ENCODE data around the gene ZIC1. TPM values are rescaled to one million over a fixed set of nuclear protein-coding genes. Genes with fewer than 3 reads are reported as not detected.

Gene ZIC1
- total RNA-seq, 1 experiment from 2014 or later: not detected

- BruUV-seq (replicated peaks): no TSS peak
- Mint-ChIP-seq H3K36me3 (ENCODE audit: insufficient read depth, unreplicated experiment) (peaks cover 7% of the 10 kb centered on the region), H3K4me1 (ENCODE audit: low read depth, unreplicated experiment) (peaks cover 8% of the 10 kb centered on the region), H3K4me3 (ENCODE audit: low read depth, unreplicated experiment) (peak overlapping the region; percentile 80), H3K27me3 (ENCODE audit: unreplicated experiment) (no peaks in the 10 kb centered on the region), H3K9me3 (ENCODE audit: low read depth, unreplicated experiment) (peaks cover 14% of the 10 kb centered on the region), H3K27ac (ENCODE audit: unreplicated experiment) (no peak overlapping the region)
- intact Hi-C loops (cut with micrococcal nuclease; ENCODE audit: unreplicated experiment): no loop called here
- CTCF ChIA-PET: no interaction called here
- DNase-seq: no peak
- TF ChIP-seq CTCF (IDR thresholded peaks at IDR 0.05; ENCODE audit: unreplicated experiment): no peak
Observed at GRCh38 chr3:147412261-147412916, 3.2 kb downstream of the ZIC1 start.

GRCh38 chr3:147412917-147413685 is 3.9 kb downstream of the ZIC1 start:
- CTCF ChIA-PET: no interaction called here
- peaks cover 13% of the 10 kb centered on the region for H3K9me3 Mint-ChIP-seq (ENCODE audit: low read depth, unreplicated experiment)
- H3K27ac Mint-ChIP-seq (ENCODE audit: unreplicated experiment): peak overlapping the region; percentile 74
- H3K27me3 Mint-ChIP-seq (ENCODE audit: unreplicated experiment): no peaks in the 10 kb centered on the region
- TF ChIP-seq CTCF (IDR thresholded peaks at IDR 0.05; ENCODE audit: unreplicated experiment): no peak
- peak overlapping the region; percentile 80 for H3K4me3 Mint-ChIP-seq (ENCODE audit: low read depth, unreplicated experiment)
- intact Hi-C loops (cut with micrococcal nuclease; ENCODE audit: unreplicated experiment): no loop called here
- no peak for DNase-seq
- H3K4me1 Mint-ChIP-seq (ENCODE audit: low read depth, unreplicated experiment): peaks cover 8% of the 10 kb centered on the region
- BruUV-seq (replicated peaks): no TSS peak
- peaks cover 7% of the 10 kb centered on the region for H3K36me3 Mint-ChIP-seq (ENCODE audit: insufficient read depth, unreplicated experiment)

GRCh38 chr3:147413686-147414389 is 4.7 kb downstream of the ZIC1 start:
- H3K27me3 Mint-ChIP-seq (ENCODE audit: unreplicated experiment): no peaks in the 10 kb centered on the region
- H3K9me3 Mint-ChIP-seq (ENCODE audit: low read depth, unreplicated experiment): peaks cover 9% of the 10 kb centered on the region
- TF ChIP-seq CTCF (IDR thresholded peaks at IDR 0.05; ENCODE audit: unreplicated experiment): no peak
- CTCF ChIA-PET: no interaction called here
- H3K27ac Mint-ChIP-seq (ENCODE audit: unreplicated experiment): peak overlapping the region; percentile 74
- peak overlapping the region; percentile 80 for H3K4me3 Mint-ChIP-seq (ENCODE audit: low read depth, unreplicated experiment)
- H3K36me3 Mint-ChIP-seq (ENCODE audit: insufficient read depth, unreplicated experiment): peaks cover 7% of the 10 kb centered on the region
- no TSS peak for BruUV-seq (replicated peaks)
- H3K4me1 Mint-ChIP-seq (ENCODE audit: low read depth, unreplicated experiment): peaks cover 8% of the 10 kb centered on the region
- no peak for DNase-seq
- intact Hi-C loops (cut with micrococcal nuclease; ENCODE audit: unreplicated experiment): no loop called here

GRCh38 chr3:147414390-147415138 is 5.4 kb downstream of the ZIC1 start:
- Mint-ChIP-seq H3K36me3 (ENCODE audit: insufficient read depth, unreplicated experiment) (peaks cover 7% of the 10 kb centered on the region), H3K27me3 (ENCODE audit: unreplicated experiment) (no peaks in the 10 kb centered on the region), H3K27ac (ENCODE audit: unreplicated experiment) (no peak overlapping the region), H3K4me3 (ENCODE audit: low read depth, unreplicated experiment) (no peak overlapping the region), H3K9me3 (ENCODE audit: low read depth, unreplicated experiment) (peaks cover 8% of the 10 kb centered on the region), H3K4me1 (ENCODE audit: low read depth, unreplicated experiment) (peaks cover 8% of the 10 kb centered on the region)
- CTCF ChIA-PET: no interaction called here
- DNase-seq: no peak
- no TSS peak for BruUV-seq (replicated peaks)
- TF ChIP-seq CTCF (IDR thresholded peaks at IDR 0.05; ENCODE audit: unreplicated experiment): no peak
- intact Hi-C loops (cut with micrococcal nuclease; ENCODE audit: unreplicated experiment): loop anchor here (5.0 kb wide), 1 partner anchor 203 kb away; no protein-coding TSS in a partner anchor

All from Calu3 (cell line).